Activated T-cell treated with anti-CD3 and anti-CD28 coated beads for 1 hour (primary cell): ENCODE results near the gene TMPRSS13.
"Not testable (repeated sequence)": the region's sequence is repeated elsewhere in the genome, so short reads cannot be mapped to it uniquely, and the experiment has no call there.

Experiments
- DNase-seq: peaks from one replicate; pipeline ENCODE4 v3.0.0-alpha.2; 2020; ENCODE audit warnings: low read depth

The TMPRSS13 gene

GRCh38 chr11:117930668-117931330 lies 1.6 kb upstream of the TMPRSS13 start:
- no peak for DNase-seq

GRCh38 chr11:117929916-117930570 lies 841 bp upstream of the TMPRSS13 start:
- no peak for DNase-seq

- DNase-seq, result no peak
Observed at GRCh38 chr11:117928446-117929141, 608 bp downstream of the TMPRSS13 start.

- no peak for DNase-seq
Observed at GRCh38 chr11:117927926-117928325, 1.3 kb downstream of the TMPRSS13 start.

- DNase-seq, result not testable (repeated sequence)
Observed at GRCh38 chr11:117926166-117926565, 3.0 kb downstream of the TMPRSS13 start.

GRCh38 chr11:117925198-117925925 lies 3.8 kb downstream of the TMPRSS13 start:
- no peak for DNase-seq

- no peak for DNase-seq
Observed at GRCh38 chr11:117924631-117925170, 4.5 kb downstream of the TMPRSS13 start.

GRCh38 chr11:117923773-117924172 lies 5.4 kb downstream of the TMPRSS13 start:
- no peak for DNase-seq

- no peak for DNase-seq
Observed at GRCh38 chr11:117923275-117923674, 5.9 kb downstream of the TMPRSS13 start.

- no peak for DNase-seq
Observed at GRCh38 chr11:117921893-117922292, 7.3 kb downstream of the TMPRSS13 start.

- DNase-seq, result no peak
Observed at GRCh38 chr11:117921456-117921855, 7.7 kb downstream of the TMPRSS13 start.

- DNase-seq, result no peak
Observed at GRCh38 chr11:117919781-117920221, 9.4 kb downstream of the TMPRSS13 start.

GRCh38 chr11:117919341-117919740 lies 9.9 kb downstream of the TMPRSS13 start:
- no peak for DNase-seq

GRCh38 chr11:117918366-117919255 lies 10.6 kb downstream of the TMPRSS13 start:
- DNase-seq, result no peak

GRCh38 chr11:117917591-117918151 lies 11.5 kb downstream of the TMPRSS13 start:
- DNase-seq, result no peak

- DNase-seq, result no peak
Observed at GRCh38 chr11:117916956-117917355, 12.2 kb downstream of the TMPRSS13 start.

- DNase-seq, result no peak
Observed at GRCh38 chr11:117915672-117916235, 13.4 kb downstream of the TMPRSS13 start.

GRCh38 chr11:117914991-117915618 lies 14.1 kb downstream of the TMPRSS13 start:
- DNase-seq, result no peak

GRCh38 chr11:117914398-117914761 lies 14.8 kb downstream of the TMPRSS13 start:
- DNase-seq, result no peak
